Chondrocyte (in vitro differentiated cells): Measurements from ENCODE around the gene TIRAP. TPM values are rescaled to one million over a fixed set of nuclear protein-coding genes. Genes with fewer than 3 reads are reported as not detected.

Experiments used
- DNase-seq: peaks from one replicate; pipeline ENCODE4 v3.0.0; 2021; ENCODE audit warnings: mixed read lengths, low spot score
- H3K27ac Mint-ChIP-seq: one replicate; pipeline ENCODE4 v1.8.0; 2021; ENCODE audit warnings: mild to moderate bottlenecking, moderate library complexity, mixed read lengths; ENCODE audit not compliant: unreplicated experiment
- H3K27me3 Mint-ChIP-seq: 2 replicates; pipeline ENCODE4 v1.8.0; 2021; ENCODE audit warnings: low read depth, mixed read lengths
- H3K36me3 Mint-ChIP-seq: 2 replicates; pipeline ENCODE4 v1.8.0; 2021; ENCODE audit warnings: low read depth, mixed read lengths
- H3K4me1 Mint-ChIP-seq: 2 replicates; pipeline ENCODE4 v1.8.0; 2021; ENCODE audit warnings: low read depth, mild to moderate bottlenecking, mixed read lengths
- H3K4me3 Mint-ChIP-seq: one replicate; pipeline ENCODE4 v1.8.0; 2021; ENCODE audit warnings: mild to moderate bottlenecking, moderate library complexity, mixed read lengths; ENCODE audit not compliant: unreplicated experiment
- H3K9me3 Mint-ChIP-seq: 2 replicates; pipeline ENCODE4 v1.8.0; 2021; ENCODE audit warnings: low read depth, mixed read lengths
- CTCF ChIP-seq: fragments of 200-600 bp; sonication (generic); IDR thresholded peaks from 2 replicates; pipeline ENCODE4 v1.5.0; 2021; ENCODE audit warnings: antibody characterized with exemption, mild to moderate bottlenecking, moderate library complexity
- total RNA-seq: library from RNA; stranded (reverse); gene quantifications from 3 replicates; pipeline ENCODE4 v1.2.1, GENCODE V29; 2021

The TIRAP gene
- total RNA-seq, 1 donor from 2014 or later, result 8.6 TPM

GRCh38 chr11:126277780-126278179, 5.1 kb upstream of the TIRAP start:
- H3K4me1 Mint-ChIP-seq, result peaks cover 13% of the 10 kb centered on the region
- no peak overlapping the region for H3K27ac Mint-ChIP-seq
- no peak overlapping the region for H3K4me3 Mint-ChIP-seq
- TF ChIP-seq CTCF, result no peak
- no peaks in the 10 kb centered on the region for H3K9me3 Mint-ChIP-seq
- DNase-seq, result no peak
- H3K27me3 Mint-ChIP-seq, result no peaks in the 10 kb centered on the region
- H3K36me3 Mint-ChIP-seq, result peaks cover 16% of the 10 kb centered on the region

- Mint-ChIP-seq H3K27ac (no peak overlapping the region), H3K27me3 (no peaks in the 10 kb centered on the region), H3K36me3 (peaks cover 13% of the 10 kb centered on the region), H3K4me1 (peaks cover 17% of the 10 kb centered on the region), H3K9me3 (no peaks in the 10 kb centered on the region), H3K4me3 (no peak overlapping the region)
- DNase-seq, result no peak
- TF ChIP-seq CTCF, result no peak
Observed at GRCh38 chr11:126279191-126279590, 3.7 kb upstream of the TIRAP start.

GRCh38 chr11:126280595-126280994, 2.3 kb upstream of the TIRAP start:
- no peak for DNase-seq
- TF ChIP-seq CTCF, result no peak
- H3K36me3 Mint-ChIP-seq, result peaks cover 8% of the 10 kb centered on the region
- H3K4me3 Mint-ChIP-seq, result no peak overlapping the region
- peaks cover 22% of the 10 kb centered on the region for H3K4me1 Mint-ChIP-seq
- H3K27me3 Mint-ChIP-seq, result no peaks in the 10 kb centered on the region
- H3K9me3 Mint-ChIP-seq, result no peaks in the 10 kb centered on the region
- no peak overlapping the region for H3K27ac Mint-ChIP-seq

- TF ChIP-seq CTCF, result no peak
- Mint-ChIP-seq H3K4me1 (peaks cover 22% of the 10 kb centered on the region), H3K4me3 (no peak overlapping the region), H3K9me3 (no peaks in the 10 kb centered on the region), H3K36me3 (peaks cover 5% of the 10 kb centered on the region), H3K27ac (no peak overlapping the region), H3K27me3 (no peaks in the 10 kb centered on the region)
- DNase-seq, result no peak
Observed at GRCh38 chr11:126281245-126281644, 1.6 kb upstream of the TIRAP start.

- Mint-ChIP-seq H3K27ac (peak overlapping the region; percentile 87), H3K4me3 (peak overlapping the region; percentile 98), H3K36me3 (peaks cover 5% of the 10 kb centered on the region), H3K27me3 (no peaks in the 10 kb centered on the region), H3K9me3 (no peaks in the 10 kb centered on the region), H3K4me1 (peaks cover 22% of the 10 kb centered on the region)
- no peak for DNase-seq
- TF ChIP-seq CTCF, result no peak
Observed at GRCh38 chr11:126281666-126282175, 1.2 kb upstream of the TIRAP start.
